Cardiac muscle cell (in vitro differentiated cells and primary cell): Measurements from ENCODE around the gene ACAD8. TPM values are rescaled to one million over a fixed set of nuclear protein-coding genes. Genes with fewer than 3 reads are reported as not detected.
A peak's percentile ranks its signal among the peaks of the same experiment; 100 is the strongest.
"Not testable (repeated sequence)": the region's sequence is repeated elsewhere in the genome, so short reads cannot be mapped to it uniquely, and the experiment has no call there.

Experiments
- DNase-seq, 2 donors: peaks; one replicate each; pipeline versions ENCODE4 v3.0.0 to v3.0.0-alpha.2; 2010 to 2017; ENCODE audit warnings: low read depth in 1 of 2, low spot score in 1 of 2
- H3K27ac ChIP-seq: fragments of 200-600 bp; sonication (generic); 2 replicates; pipeline ENCODE4 v1.5.1; 2016
- H3K27me3 ChIP-seq: fragments of 200-600 bp; sonication (generic); 2 replicates; pipeline ENCODE4 v1.6.0; 2016; ENCODE audit warnings: control low read depth
- H3K36me3 ChIP-seq: fragments of 200-600 bp; sonication (generic); 2 replicates; pipeline ENCODE4 v1.5.1; 2016; ENCODE audit warnings: control low read depth
- H3K4me1 ChIP-seq: fragments of 200-600 bp; sonication (generic); 2 replicates; pipeline ENCODE4 v1.8.1; 2017; ENCODE audit warnings: low read depth, mild to moderate bottlenecking, mixed run types
- H3K4me3 ChIP-seq: fragments of 200-600 bp; sonication (generic); 2 replicates; pipeline ENCODE4 v1.5.1; 2016; ENCODE audit warnings: mild to moderate bottlenecking
- H3K9me3 ChIP-seq: fragments of 200-600 bp; sonication (generic); 2 replicates; pipeline ENCODE4 v1.5.1; 2017; ENCODE audit warnings: low read depth, mild to moderate bottlenecking, control low read depth
- CTCF ChIP-seq: IDR thresholded peaks from 2 replicates; pipeline ENCODE4 v1.5.1; 2012; ENCODE audit warnings: low read depth, mild to moderate bottlenecking, low read length
- polyA plus RNA-seq: library from polyadenylated mRNA; unstranded; fragments of >200 nt; fragmentation: Nextera tagmentation; extraction: Ambion mirVana; gene quantifications from 2 replicates; pipeline ENCODE4 v1.2.1, GENCODE V29; 2016
- total RNA-seq: library from RNA; depleted of rRNA; stranded (reverse); fragments of >200 nt; gene quantifications from 2 replicates; pipeline ENCODE4 v1.2.3, GENCODE V29; 2016

The ACAD8 gene
- total and polyA plus RNA-seq, 2 experiments from 2014 or later, result 52.4 to 55.7 TPM

GRCh38 chr11:134275534-134276395 is 22.4 kb downstream of the ACAD8 start, which contains the start of gene GLB1L3:
GLB1L3 (plus strand) TSS chr11:134276379; CDS start chr11:134276741, 362 bp downstream.
- Histone ChIP-seq H3K27me3 (peaks cover 62% of the 10 kb centered on the region), H3K27ac (no peak within 1 kb of the TSS)
- peak in 1 of 2 donors; percentile 39 for DNase-seq

GRCh38 chr11:134276396-134277182 is 23.2 kb downstream of the ACAD8 start:
- no peak for DNase-seq
- no peak for TF ChIP-seq CTCF
- Histone ChIP-seq H3K4me1 (no peaks in the 10 kb centered on the region), H3K4me3 (peak overlapping the region; percentile 31), H3K27ac (no peak overlapping the region), H3K9me3 (no peaks in the 10 kb centered on the region), H3K27me3 (peaks cover 62% of the 10 kb centered on the region), H3K36me3 (no peaks in the 10 kb centered on the region)

More at GRCh38 chr11:134275534-134276395, 22.4 kb downstream of the ACAD8 start, which contains the start of gene GLB1L3:
- peak; percentile 33 for TF ChIP-seq CTCF
- Histone ChIP-seq H3K9me3 (no peaks in the 10 kb centered on the region), H3K4me3 (peak within 1 kb of the TSS; percentile 31), H3K4me1 (no peaks in the 10 kb centered on the region), H3K36me3 (no peaks in the 10 kb centered on the region)

GRCh38 chr11:134277183-134278001 is 24.0 kb downstream of the ACAD8 start:
- TF ChIP-seq CTCF, result no peak
- no peak for DNase-seq
- H3K9me3 ChIP-seq, result no peaks in the 10 kb centered on the region
- no peak overlapping the region for H3K27ac ChIP-seq
- H3K4me1 ChIP-seq, result no peaks in the 10 kb centered on the region
- H3K4me3 ChIP-seq, result no peak overlapping the region
- H3K36me3 ChIP-seq, result no peaks in the 10 kb centered on the region
- peaks cover 62% of the 10 kb centered on the region for H3K27me3 ChIP-seq

- no peak for DNase-seq
- no peaks in the 10 kb centered on the region for H3K4me1 ChIP-seq
- no peaks in the 10 kb centered on the region for H3K36me3 ChIP-seq
- H3K4me3 ChIP-seq, result no peak overlapping the region
- TF ChIP-seq CTCF, result no peak
- no peaks in the 10 kb centered on the region for H3K9me3 ChIP-seq
- H3K27ac ChIP-seq, result no peak overlapping the region
- peaks cover 57% of the 10 kb centered on the region for H3K27me3 ChIP-seq
Measured at GRCh38 chr11:134278356-134278755, 25.0 kb downstream of the ACAD8 start.

GRCh38 chr11:134281635-134282034 is 28.3 kb downstream of the ACAD8 start:
- H3K4me1 ChIP-seq, H3K9me3 ChIP-seq, H3K36me3 ChIP-seq, H3K27ac ChIP-seq, DNase-seq, H3K4me3 ChIP-seq: not testable (repeated sequence)
- peaks cover 25% of the 10 kb centered on the region for H3K27me3 ChIP-seq
